GM12891 (cell line): ENCODE measurements around the gene CPOX.

Experiments
- PAX5 ChIP-seq: IDR thresholded peaks from 2 replicates; pipeline ENCODE4 v1.6.1; 2011; ENCODE audit warnings: low read length, moderate library complexity, mild to moderate bottlenecking; ENCODE audit not compliant: insufficient read depth, severe bottlenecking
- POLR2A ChIP-seq: IDR thresholded peaks from 2 replicates; pipeline ENCODE4 v1.6.1; 2011; ENCODE audit warnings: low read depth, low read length, control low read depth
- POLR2AphosphoS5 ChIP-seq: IDR thresholded peaks from 2 replicates; pipeline ENCODE4 v1.6.1; 2011; ENCODE audit warnings: low read depth, low read length, control low read depth
- TAF1 ChIP-seq: IDR thresholded peaks from 2 replicates; pipeline ENCODE4 v1.6.1; 2011; ENCODE audit warnings: low read depth, low read length, control low read depth

- TF ChIP-seq POLR2A (no peak), POLR2AphosphoS5 (no peak), PAX5 (no peak), TAF1 (no peak)
Observed at GRCh38 chr3:98602078-98602678, 8.8 kb upstream of the CPOX start.
